ENCODE results near the gene SAMD4A.

- TF ChIP-seq CTCF (IDR thresholded peaks at IDR 0.05) (no peak), EP300 (IDR thresholded peaks at IDR 0.05) (no peak)
Observed at GRCh38 chr14:54597795-54598443, 31.0 kb downstream of the SAMD4A start.

All from tibial nerve (tissue), 4 donors.